GM20000 (cell line): ENCODE results near the gene GPR180.

Source experiments
- DNase-seq: peaks from one replicate; pipeline ENCODE4 v3.0.0; 2012; ENCODE audit warnings: low spot score
- CTCF ChIP-seq: IDR thresholded peaks from 2 replicates; pipeline ENCODE4 v1.5.1; 2012; ENCODE audit warnings: mild to moderate bottlenecking, control low read depth; ENCODE audit errors: extremely low read depth, missing control alignments

The GPR180 gene

GRCh38 chr13:94674609-94675348 is 73.1 kb downstream of the GPR180 start:
- DNase-seq, result peak; percentile 60
- peak; percentile 57 for TF ChIP-seq CTCF

GRCh38 chr13:94677799-94678198 is 76.1 kb downstream of the GPR180 start:
- DNase-seq, result no peak
- TF ChIP-seq CTCF, result no peak

GRCh38 chr13:94678845-94679244 is 77.2 kb downstream of the GPR180 start:
- no peak for TF ChIP-seq CTCF
- DNase-seq, result no peak

- no peak for TF ChIP-seq CTCF
- no peak for DNase-seq
These were observed 78.0 kb downstream of the GPR180 start for GRCh38 chr13:94679614-94680013.

DNA sequence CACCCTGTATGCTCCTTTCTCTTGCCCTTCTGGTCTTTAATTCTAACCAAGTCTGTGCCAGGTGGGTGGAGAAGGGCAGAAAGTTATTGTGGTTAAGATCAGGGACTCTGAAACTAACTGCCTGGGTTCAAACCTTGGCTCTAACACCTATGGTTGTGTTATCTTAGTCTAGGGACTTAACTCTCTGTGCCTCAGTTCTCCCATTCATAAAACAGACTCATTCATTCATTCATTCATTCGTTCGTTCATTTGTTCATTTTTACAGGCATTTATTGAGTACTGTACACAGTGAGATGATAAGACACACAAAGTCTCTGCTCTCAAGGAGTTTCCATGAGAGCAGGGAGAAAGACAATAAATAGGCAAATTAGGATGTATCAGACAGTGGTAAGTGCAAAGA is 80.6 kb downstream of the GPR180 start:
- DNase-seq, result no peak
- no peak for TF ChIP-seq CTCF

DNA sequence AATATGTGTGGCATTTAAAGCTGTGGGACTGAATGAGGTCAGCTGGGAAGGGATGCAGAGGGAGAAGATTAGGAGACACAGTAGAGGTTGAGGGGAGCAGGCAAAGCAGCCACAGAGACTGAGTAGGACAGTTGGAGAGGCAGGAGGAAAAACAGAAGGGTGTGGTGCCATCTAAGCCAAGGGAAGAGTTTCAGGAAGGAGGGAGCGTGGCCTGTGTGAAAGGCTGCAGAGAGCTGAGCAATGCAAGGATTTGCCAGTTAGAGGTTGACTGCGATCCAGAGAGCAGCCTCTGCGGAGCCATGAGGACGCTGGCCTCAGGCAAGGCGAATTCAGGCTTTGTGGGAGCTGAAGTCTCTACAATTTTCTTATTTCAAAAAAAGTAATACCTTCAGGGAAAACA is 81.8 kb downstream of the GPR180 start:
- no peak for TF ChIP-seq CTCF
- no peak for DNase-seq
